K562 (cell line): ENCODE measurements around the gene PIK3C2A. TPM values are rescaled to one million over a fixed set of nuclear protein-coding genes. Genes with fewer than 3 reads are reported as not detected.

Source experiments
- HDAC8 ChIP-seq: fragments of 450-650 bp; IDR thresholded peaks from 2 replicates; pipeline ENCODE4 v1.6.1; 2016; ENCODE audit warnings: mild to moderate bottlenecking, missing genetic modification characterization, moderate library complexity, missing compliant biosample characterization
- IFI16 ChIP-seq: fragments of 250-450 bp; sonication (Bioruptor Pico); IDR thresholded peaks from 2 replicates; pipeline ENCODE4 v2.1.2; 2022; ENCODE audit warnings: mild to moderate bottlenecking, inconsistent platforms
- JUND ChIP-seq, 2 experiments: IDR thresholded peaks; 2 replicates in 1 of 2; 3 replicates in 1 of 2; pipeline ENCODE4 v1.6.1; 2011; ENCODE audit warnings: borderline replicate concordance in 2 of 2, low read depth in 2 of 2, low read length in 2 of 2, improper control_type of control experiment in 1 of 2, missing biosample characterization in 1 of 2, missing genetic modification characterization in 1 of 2, missing genetic modification reagents in 1 of 2
- KDM1A ChIP-seq, 2 experiments: fragments of 450-650 bp; IDR thresholded peaks; 2 replicates each; pipeline ENCODE4 v1.6.1; 2016; ENCODE audit warnings: mild to moderate bottlenecking in 2 of 2
- KLF13 ChIP-seq: fragments of 450-650 bp; IDR thresholded peaks from 2 replicates; pipeline ENCODE4 v1.6.1; 2016; ENCODE audit warnings: missing genetic modification characterization, low read depth, mild to moderate bottlenecking, missing compliant biosample characterization, moderate library complexity, borderline replicate concordance
- KLF16 ChIP-seq: IDR thresholded peaks from 2 replicates; pipeline ENCODE4 v1.6.1; 2016; ENCODE audit warnings: antibody characterized with exemption
- PPARD ChIP-seq: fragments of 250-450 bp; sonication (Bioruptor Pico); IDR thresholded peaks from 2 replicates; pipeline ENCODE4 v1.8.0; 2022; ENCODE audit warnings: inconsistent platforms, mild to moderate bottlenecking, moderate library complexity
- RBFOX2 ChIP-seq: fragments of 200-400 bp; formaldehyde crosslinking; IDR thresholded peaks from 2 replicates; pipeline ENCODE4 v1.6.1; 2017; ENCODE audit warnings: low read depth, mild to moderate bottlenecking, low read length, moderate library complexity
- TEAD1 ChIP-seq, 2 experiments: fragments of 450-650 bp in 1 of 2; sonication (generic) in 1 of 2; formaldehyde crosslinking; IDR thresholded peaks; 2 replicates each; pipeline versions ENCODE4 v1.4.0 to v1.8.0; 2020 to 2022; ENCODE audit warnings: mild to moderate bottlenecking in 2 of 2, missing genetic modification reagents in 1 of 2
- ZNF197 ChIP-seq: fragments of 200-800 bp; sonication (Bioruptor generic); IDR thresholded peaks from 2 replicates; pipeline ENCODE4 v1.6.1; 2016; ENCODE audit warnings: low read depth, missing genetic modification characterization, missing compliant biosample characterization
- ZNF644 ChIP-seq: fragments of 200-800 bp; sonication (Bioruptor generic); IDR thresholded peaks from 2 replicates; pipeline ENCODE4 v1.6.1; 2016; ENCODE audit warnings: low read depth, missing genetic modification characterization, missing compliant biosample characterization
- polyA plus RNA-seq, 8 experiments: library from polyadenylated mRNA; depleted of rRNA in 4 of 8; stranded (reverse) in 5 of 8; unstranded in 3 of 8; fragments of >200 nt; fragmentation: Nextera tagmentation in 2 of 8; fragmentation: Illumina TruSeq in 1 of 8; extraction: Ambion mirVana in 2 of 8; extraction: Trizol in 1 of 8; gene quantifications; 2 replicates each; pipeline versions ENCODE4 v1.2.1 to v1.2.3, GENCODE V29; 2011 to 2014; ENCODE audit warnings: inconsistent platforms in 1 of 8, missing spikeins in 1 of 8
- total RNA-seq, 7 experiments: library from RNA; depleted of rRNA in 6 of 7; stranded (reverse); fragments of >200 nt in 6 of 7; fragmentation: Illumina TruSeq in 2 of 7; extraction: Trizol in 2 of 7; gene quantifications; 2 replicates each; pipeline versions ENCODE4 v1.2.1 to v1.2.3, GENCODE V29; 2011 to 2021; ENCODE audit warnings: low replicate concordance in 1 of 7
- TF ChIP-seq, protein P1 (sequence below): sonication (generic); formaldehyde crosslinking; IDR thresholded peaks from 2 replicates; pipeline ENCODE4 v1.8.1; 2022; ENCODE audit warnings: missing genetic modification reagents
- TF ChIP-seq, protein P2 (sequence below): fragments of 250-450 bp; sonication (Bioruptor Pico); IDR thresholded peaks from 2 replicates; pipeline ENCODE4 v1.8.0; 2022; ENCODE audit warnings: moderate library complexity, mild to moderate bottlenecking, inconsistent platforms
- TF ChIP-seq, protein P3 (sequence below): fragments of 250-450 bp; sonication (Bioruptor Pico); IDR thresholded peaks from 2 replicates; pipeline ENCODE4 v1.5.0; 2021
- TF ChIP-seq, protein P4 (sequence below): fragments of 450-650 bp; IDR thresholded peaks from 2 replicates; pipeline ENCODE4 v1.6.1; 2016; ENCODE audit warnings: borderline replicate concordance
- TF ChIP-seq, protein P5 (sequence below): sonication (generic); formaldehyde crosslinking; IDR thresholded peaks from 2 replicates; pipeline ENCODE4 v1.8.0; 2023; ENCODE audit warnings: missing genetic modification reagents, mild to moderate bottlenecking, borderline replicate concordance

PIK3C2A gene
- total and polyA plus RNA-seq, 9 of the 15 experiments (the other 6 are each of a cell fraction or from before 2014, with no cell fraction given), result 3.1 to 25.2 (median 15.6) TPM

DNA sequence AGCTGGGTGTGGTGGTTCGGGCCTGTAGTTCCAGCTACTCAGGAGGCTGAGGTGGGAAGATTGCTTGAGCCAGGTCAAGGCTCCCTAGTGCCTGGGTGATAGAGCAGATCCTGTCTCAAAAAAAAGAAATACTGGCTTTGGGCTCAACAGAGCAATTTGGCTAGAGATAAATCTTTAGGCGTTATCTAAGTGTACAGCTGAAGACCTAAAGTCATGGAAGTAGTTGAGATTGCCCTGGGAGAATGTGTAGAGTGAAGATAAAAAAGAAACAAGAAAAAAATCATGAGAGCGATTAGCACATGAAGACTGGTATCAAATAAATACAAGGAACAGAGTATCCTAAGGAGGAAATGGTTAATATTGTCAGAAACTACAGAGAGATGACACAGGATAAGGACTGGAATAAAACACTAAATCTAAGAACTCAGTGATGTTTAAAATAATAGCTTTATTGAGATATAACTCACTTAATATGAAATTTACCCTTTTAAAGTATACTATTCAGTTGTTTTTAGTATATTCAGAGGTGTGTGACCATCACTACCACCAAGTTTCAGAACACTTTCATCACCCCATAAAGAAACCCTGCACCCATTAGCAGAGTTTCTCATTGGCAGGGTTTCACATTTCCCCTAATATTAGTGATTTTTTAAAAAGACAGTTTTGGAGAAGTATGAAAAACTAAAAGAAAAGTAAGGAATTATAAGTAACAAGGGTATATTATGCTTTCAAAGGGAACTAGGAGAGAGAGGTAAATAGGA, 20.7 kb downstream of the PIK3C2A start (continued):
- TF ChIP-seq, protein P1, sequence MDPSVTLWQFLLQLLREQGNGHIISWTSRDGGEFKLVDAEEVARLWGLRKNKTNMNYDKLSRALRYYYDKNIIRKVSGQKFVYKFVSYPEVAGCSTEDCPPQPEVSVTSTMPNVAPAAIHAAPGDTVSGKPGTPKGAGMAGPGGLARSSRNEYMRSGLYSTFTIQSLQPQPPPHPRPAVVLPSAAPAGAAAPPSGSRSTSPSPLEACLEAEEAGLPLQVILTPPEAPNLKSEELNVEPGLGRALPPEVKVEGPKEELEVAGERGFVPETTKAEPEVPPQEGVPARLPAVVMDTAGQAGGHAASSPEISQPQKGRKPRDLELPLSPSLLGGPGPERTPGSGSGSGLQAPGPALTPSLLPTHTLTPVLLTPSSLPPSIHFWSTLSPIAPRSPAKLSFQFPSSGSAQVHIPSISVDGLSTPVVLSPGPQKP (CRISPR knock-in tag), result no peak
- TF ChIP-seq IFI16 (no peak), HDAC8 (tag) (no peak), TEAD1 (CRISPR knock-in tag; IDR thresholded peaks at IDR 0.05) (peak in 1 of 2 experiments; percentile 83; a peak in 2 of 4 replicates), PPARD (no peak), JUND (IDR thresholded peaks at IDR 0.05; ENCODE audit: borderline replicate concordance, low read depth, low read length) (peak; percentile 67; the same call in 1 of the 2 replicates), JUND (tag; IDR thresholded peaks at IDR 0.05; ENCODE audit: borderline replicate concordance, low read depth, low read length) (no peak; the same call in 2 of the 3 replicates), KLF16 (peak; percentile 99), ZNF197 (CRISPR knock-in tag) (peak; percentile 95), RBFOX2 (no peak), KDM1A (IDR thresholded peaks at IDR 0.05) (peak; percentile 100), ZNF644 (tag) (peak; percentile 98), KLF13 (tag) (no peak)
- TF ChIP-seq, protein P2, sequence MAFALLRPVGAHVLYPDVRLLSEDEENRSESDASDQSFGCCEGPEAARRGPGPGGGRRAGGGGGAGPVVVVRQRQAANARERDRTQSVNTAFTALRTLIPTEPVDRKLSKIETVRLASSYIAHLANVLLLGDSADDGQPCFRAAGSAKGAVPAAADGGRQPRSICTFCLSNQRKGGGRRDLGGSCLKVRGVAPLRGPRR (CRISPR knock-in tag), result no peak
- TF ChIP-seq, protein P3, sequence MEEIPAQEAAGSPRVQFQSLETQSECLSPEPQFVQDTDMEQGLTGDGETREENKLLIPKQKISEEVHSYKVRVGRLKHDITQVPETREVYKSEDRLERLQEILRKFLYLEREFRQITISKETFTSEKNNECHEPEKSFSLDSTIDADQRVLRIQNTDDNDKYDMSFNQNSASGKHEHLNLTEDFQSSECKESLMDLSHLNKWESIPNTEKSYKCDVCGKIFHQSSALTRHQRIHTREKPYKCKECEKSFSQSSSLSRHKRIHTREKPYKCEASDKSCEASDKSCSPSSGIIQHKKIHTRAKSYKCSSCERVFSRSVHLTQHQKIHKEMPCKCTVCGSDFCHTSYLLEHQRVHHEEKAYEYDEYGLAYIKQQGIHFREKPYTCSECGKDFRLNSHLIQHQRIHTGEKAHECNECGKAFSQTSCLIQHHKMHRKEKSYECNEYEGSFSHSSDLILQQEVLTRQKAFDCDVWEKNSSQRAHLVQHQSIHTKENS, result no peak
- TF ChIP-seq, protein P4, sequence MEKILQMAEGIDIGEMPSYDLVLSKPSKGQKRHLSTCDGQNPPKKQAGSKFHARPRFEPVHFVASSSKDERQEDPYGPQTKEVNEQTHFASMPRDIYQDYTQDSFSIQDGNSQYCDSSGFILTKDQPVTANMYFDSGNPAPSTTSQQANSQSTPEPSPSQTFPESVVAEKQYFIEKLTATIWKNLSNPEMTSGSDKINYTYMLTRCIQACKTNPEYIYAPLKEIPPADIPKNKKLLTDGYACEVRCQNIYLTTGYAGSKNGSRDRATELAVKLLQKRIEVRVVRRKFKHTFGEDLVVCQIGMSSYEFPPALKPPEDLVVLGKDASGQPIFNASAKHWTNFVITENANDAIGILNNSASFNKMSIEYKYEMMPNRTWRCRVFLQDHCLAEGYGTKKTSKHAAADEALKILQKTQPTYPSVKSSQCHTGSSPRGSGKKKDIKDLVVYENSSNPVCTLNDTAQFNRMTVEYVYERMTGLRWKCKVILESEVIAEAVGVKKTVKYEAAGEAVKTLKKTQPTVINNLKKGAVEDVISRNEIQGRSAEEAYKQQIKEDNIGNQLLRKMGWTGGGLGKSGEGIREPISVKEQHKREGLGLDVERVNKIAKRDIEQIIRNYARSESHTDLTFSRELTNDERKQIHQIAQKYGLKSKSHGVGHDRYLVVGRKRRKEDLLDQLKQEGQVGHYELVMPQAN, result no peak
- TF ChIP-seq, protein P5, sequence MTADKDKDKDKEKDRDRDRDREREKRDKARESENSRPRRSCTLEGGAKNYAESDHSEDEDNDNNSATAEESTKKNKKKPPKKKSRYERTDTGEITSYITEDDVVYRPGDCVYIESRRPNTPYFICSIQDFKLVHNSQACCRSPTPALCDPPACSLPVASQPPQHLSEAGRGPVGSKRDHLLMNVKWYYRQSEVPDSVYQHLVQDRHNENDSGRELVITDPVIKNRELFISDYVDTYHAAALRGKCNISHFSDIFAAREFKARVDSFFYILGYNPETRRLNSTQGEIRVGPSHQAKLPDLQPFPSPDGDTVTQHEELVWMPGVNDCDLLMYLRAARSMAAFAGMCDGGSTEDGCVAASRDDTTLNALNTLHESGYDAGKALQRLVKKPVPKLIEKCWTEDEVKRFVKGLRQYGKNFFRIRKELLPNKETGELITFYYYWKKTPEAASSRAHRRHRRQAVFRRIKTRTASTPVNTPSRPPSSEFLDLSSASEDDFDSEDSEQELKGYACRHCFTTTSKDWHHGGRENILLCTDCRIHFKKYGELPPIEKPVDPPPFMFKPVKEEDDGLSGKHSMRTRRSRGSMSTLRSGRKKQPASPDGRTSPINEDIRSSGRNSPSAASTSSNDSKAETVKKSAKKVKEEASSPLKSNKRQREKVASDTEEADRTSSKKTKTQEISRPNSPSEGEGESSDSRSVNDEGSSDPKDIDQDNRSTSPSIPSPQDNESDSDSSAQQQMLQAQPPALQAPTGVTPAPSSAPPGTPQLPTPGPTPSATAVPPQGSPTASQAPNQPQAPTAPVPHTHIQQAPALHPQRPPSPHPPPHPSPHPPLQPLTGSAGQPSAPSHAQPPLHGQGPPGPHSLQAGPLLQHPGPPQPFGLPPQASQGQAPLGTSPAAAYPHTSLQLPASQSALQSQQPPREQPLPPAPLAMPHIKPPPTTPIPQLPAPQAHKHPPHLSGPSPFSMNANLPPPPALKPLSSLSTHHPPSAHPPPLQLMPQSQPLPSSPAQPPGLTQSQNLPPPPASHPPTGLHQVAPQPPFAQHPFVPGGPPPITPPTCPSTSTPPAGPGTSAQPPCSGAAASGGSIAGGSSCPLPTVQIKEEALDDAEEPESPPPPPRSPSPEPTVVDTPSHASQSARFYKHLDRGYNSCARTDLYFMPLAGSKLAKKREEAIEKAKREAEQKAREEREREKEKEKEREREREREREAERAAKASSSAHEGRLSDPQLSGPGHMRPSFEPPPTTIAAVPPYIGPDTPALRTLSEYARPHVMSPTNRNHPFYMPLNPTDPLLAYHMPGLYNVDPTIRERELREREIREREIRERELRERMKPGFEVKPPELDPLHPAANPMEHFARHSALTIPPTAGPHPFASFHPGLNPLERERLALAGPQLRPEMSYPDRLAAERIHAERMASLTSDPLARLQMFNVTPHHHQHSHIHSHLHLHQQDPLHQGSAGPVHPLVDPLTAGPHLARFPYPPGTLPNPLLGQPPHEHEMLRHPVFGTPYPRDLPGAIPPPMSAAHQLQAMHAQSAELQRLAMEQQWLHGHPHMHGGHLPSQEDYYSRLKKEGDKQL (CRISPR knock-in tag), result no peak
